ENCODE data around the gene TGFBR3. TPM values are rescaled to one million over a fixed set of nuclear protein-coding genes. Genes with fewer than 3 reads are reported as not detected.

TGFBR3 gene
- total RNA-seq, 1 experiment from 2014 or later = 7.7 TPM

DNA sequence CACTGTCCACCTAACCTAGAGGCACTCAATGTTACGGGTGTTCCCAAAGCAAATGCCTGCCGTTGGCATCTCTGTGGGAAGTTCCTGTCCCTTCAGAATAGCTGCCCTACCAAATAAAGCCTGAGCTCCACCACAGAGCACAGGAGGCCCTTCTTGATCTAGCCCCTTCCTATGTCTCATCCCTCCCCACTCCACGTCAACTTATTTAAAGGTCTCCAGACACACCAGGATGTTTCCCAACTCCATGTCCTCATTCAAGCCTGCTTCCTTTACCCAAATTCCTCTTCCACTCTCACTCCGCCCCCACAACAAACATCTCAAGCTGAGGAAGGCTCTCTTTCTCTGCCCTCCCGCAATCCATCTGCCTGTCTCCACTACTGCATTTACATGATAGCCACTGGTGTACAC is 87.7 kb downstream of the TGFBR3 start:
- no peaks in the 10 kb centered on the region for H3K36me3 ChIP-seq
- DNase-seq = no peak
- 0 out of 2 replicates have a peak, but pooled peaks cover 3% of the 10 kb centered on the region for H3K9me3 ChIP-seq (replicated peaks)
- H3K4me3 ChIP-seq = no peak overlapping the region
- no peak overlapping the region for H3K27ac ChIP-seq
- H3K27me3 ChIP-seq = no peaks in the 10 kb centered on the region
- peaks cover 2% of the 10 kb centered on the region; the same call in 1 of the 2 replicates for H3K4me1 ChIP-seq

DNA sequence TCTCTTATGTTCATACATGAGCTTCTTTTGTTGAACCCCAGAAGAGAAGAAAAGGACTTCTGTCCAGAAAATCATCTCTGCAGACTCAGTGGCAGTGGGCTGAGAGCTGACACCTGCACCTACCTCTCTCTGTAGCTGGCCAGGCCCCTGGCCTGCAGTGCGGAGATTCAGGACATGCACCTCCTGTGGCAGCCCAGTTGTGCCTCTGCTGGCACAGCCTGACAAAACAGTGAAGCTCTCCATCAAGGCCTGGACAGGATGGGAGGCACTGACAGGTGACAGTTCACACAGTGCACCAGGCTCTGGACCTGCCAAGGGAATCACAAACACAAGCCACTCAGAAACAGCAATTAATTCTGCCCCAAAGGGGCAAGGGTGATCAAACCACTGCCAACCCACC is 88.8 kb downstream of the TGFBR3 start:
- no peaks in the 10 kb centered on the region for H3K27me3 ChIP-seq
- H3K4me1 ChIP-seq = peaks cover 13% of the 10 kb centered on the region
- DNase-seq = no peak
- H3K9me3 ChIP-seq (replicated peaks) = 0 out of 2 replicates have a peak, but pooled peaks cover 3% of the 10 kb centered on the region
- H3K4me3 ChIP-seq = no peak overlapping the region
- no peak overlapping the region for H3K27ac ChIP-seq
- H3K36me3 ChIP-seq = no peaks in the 10 kb centered on the region

DNA sequence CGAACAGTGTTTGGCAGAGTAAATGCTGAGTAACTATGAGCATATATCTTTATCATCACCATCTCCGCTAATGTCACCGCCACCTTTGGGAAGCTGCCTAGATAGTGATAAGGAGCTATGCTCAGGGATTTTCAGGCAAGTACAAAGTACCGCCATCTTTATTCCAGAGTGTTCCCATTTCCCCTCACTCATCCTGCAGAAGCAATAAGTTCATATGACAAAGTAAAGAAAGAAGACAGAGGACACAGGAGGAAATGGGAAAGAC is 89.6 kb downstream of the TGFBR3 start:
- no peak for DNase-seq
- peaks cover 21% of the 10 kb centered on the region for H3K4me1 ChIP-seq
- H3K27me3 ChIP-seq = no peaks in the 10 kb centered on the region
- H3K27ac ChIP-seq = no peak overlapping the region
- 0 out of 2 replicates have a peak, but pooled peaks cover 3% of the 10 kb centered on the region for H3K9me3 ChIP-seq (replicated peaks)
- no peaks in the 10 kb centered on the region for H3K36me3 ChIP-seq
- no peak overlapping the region for H3K4me3 ChIP-seq

DNA sequence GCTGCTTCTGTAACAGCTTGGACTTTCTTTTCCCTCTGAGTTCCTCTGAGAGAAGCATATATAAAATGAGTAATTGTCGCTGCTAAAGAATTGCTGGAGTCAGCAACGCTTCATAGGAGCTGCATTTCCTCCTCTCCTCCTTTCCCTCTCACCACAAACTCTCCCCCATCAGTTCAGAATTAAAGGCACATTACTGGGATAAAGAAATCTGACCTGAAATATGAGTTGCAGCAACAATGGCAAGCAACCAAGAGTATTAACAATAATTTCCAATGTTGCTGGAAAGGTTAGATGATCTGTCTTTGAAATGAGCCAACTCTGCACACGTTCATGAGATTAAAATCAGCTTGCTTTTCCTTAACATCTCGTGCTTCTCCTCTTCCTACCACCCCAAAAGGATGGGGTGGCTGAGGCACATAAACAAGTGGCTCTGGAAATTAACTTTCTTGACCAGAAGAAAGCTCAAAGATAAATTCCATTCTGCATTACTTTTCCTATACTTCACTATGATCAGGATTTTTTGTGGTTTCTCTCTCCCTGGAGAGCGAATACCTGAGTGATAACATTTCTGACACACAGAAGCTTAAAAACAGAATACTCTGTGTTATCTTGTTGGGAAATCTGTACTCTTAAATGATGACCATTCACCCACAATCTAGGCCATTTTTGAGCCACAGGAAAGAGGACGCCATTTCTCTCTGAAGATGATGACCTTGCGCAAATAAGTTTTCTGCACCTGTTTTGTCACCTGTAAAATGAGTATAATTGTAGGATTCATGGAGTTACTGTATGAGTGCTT is 90.2 kb downstream of the TGFBR3 start:
- H3K4me1 ChIP-seq = peaks cover 24% of the 10 kb centered on the region
- no peaks in the 10 kb centered on the region for H3K36me3 ChIP-seq
- no peak overlapping the region for H3K4me3 ChIP-seq
- 0 out of 2 replicates have a peak, but pooled peaks cover 3% of the 10 kb centered on the region for H3K9me3 ChIP-seq (replicated peaks)
- no peaks in the 10 kb centered on the region for H3K27me3 ChIP-seq
- no peak overlapping the region for H3K27ac ChIP-seq
- no peak for DNase-seq

DNA sequence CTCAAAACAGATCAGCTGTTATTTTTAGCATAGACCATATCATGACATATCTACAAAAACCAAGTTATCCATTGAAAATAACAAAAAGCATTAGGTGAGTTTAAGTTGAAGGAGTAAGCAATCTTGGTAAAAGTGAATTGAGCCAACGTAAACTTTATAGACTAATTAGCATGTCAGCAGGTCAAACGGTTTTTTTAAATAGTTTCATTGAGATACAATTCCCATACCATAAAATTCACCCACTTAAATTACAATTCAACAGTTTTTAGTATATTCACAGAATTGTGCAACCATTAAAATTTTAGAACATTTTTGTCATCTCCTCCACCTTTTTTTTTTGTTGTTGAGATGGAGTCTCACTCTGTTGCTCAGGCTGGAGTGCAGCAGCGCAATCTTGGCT is 92.1 kb downstream of the TGFBR3 start:
- no peak for DNase-seq
- Histone ChIP-seq H3K4me3 (no peak overlapping the region), H3K9me3 (replicated peaks) (0 out of 2 replicates have a peak, but pooled peaks cover 3% of the 10 kb centered on the region), H3K4me1 (peaks cover 36% of the 10 kb centered on the region), H3K27ac (no peak overlapping the region), H3K27me3 (no peaks in the 10 kb centered on the region), H3K36me3 (no peaks in the 10 kb centered on the region)

DNA sequence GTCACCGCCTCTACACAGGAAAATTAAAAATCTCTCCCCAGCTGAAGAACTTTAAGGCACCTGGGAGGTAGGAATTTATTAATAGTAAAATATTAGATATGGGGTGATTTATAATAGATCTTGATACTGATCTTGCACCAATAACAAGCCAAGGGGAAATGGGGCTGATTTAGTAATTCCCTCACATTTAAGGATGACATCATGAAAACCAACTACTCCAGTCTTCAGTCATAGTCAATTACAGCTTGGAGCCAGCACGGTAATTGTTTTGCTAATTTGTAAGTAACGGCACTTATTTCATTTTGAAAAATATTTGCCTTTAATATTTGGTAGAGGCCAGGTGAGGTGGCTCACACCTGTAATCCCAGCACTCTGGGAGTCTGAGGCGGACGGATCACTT is 92.8 kb downstream of the TGFBR3 start:
- no peak overlapping the region for H3K4me3 ChIP-seq
- no peak overlapping the region for H3K27ac ChIP-seq
- no peaks in the 10 kb centered on the region for H3K27me3 ChIP-seq
- H3K9me3 ChIP-seq (replicated peaks) = 0 out of 2 replicates have a peak, but pooled peaks cover 3% of the 10 kb centered on the region
- no peaks in the 10 kb centered on the region for H3K36me3 ChIP-seq
- no peak for DNase-seq
- peaks cover 36% of the 10 kb centered on the region for H3K4me1 ChIP-seq

DNA sequence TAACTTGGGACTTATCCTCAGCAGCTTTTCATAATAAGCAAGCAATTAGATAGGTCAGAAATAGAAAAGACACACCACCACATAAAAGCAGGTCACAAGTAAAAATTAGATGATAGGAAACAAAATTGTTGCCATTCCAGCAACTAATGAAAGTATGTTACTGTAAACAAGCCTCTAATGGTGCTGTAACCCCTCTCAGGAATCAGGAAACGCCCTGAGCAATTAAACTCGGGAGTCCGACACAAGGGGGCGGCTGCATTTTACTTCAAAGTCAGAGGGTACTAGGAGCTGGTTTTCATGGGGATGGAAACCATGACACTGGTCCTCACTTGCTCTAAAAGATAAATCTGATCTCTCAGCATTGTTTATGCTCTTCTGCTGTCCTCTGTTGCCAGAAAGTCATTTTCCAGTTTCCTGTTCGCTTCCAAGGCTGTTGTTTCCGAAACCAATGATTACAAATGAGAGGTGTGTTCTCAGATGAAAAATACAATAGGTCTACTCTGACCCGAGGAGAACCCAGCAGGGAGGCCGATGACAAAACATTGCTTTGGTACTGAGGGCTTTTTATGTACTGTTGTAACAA is 93.4 kb downstream of the TGFBR3 start:
- DNase-seq = peak; percentile 22 to 52

DNA sequence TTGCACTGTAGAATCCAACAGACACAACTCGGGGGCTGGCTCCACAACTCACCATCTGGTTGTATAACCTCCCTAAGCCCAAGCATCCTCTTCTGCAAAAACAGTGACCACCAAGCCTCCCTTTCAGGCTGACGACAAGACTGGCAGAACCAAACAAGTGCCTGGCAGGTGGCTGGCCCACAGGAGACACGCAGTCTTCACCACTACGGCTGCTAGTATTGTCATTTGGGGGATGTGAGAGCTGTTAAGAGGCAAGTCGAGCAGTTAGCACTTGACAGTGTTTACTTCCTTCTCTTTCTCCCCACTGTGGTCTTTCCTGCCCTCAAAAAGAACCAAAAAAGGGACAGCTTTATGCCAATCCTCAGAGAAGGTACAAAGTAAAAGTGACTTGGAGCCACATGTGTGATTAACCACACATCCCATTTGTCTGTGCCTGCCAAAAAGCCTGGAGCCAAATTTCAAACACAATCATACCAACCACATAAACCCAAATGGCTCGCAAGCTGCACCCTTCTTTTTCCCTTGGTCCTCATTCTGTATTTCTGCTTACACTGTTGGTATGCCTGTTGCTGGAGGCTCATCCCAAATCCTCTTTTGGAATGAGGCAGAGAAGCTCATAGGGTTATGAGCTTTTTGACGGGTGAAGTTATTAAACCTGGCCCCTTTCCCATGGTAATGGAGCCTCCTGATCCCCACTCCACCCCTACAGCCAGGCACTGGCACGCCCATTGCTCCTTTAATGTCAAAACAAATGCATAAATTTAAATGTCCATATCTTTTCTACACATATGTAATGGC is 94.1 kb downstream of the TGFBR3 start:
- peak; percentile 43 to 65 for DNase-seq
- Histone ChIP-seq H3K9me3 (replicated peaks) (0 out of 2 replicates have a peak, but pooled peaks cover 3% of the 10 kb centered on the region), H3K36me3 (no peaks in the 10 kb centered on the region), H3K27ac (peak overlapping the region; percentile 63), H3K4me1 (peaks cover 36% of the 10 kb centered on the region), H3K27me3 (no peaks in the 10 kb centered on the region), H3K4me3 (no peak overlapping the region)

More for the DNA sequence above, 93.4 kb downstream of the TGFBR3 start:
- H3K4me1 ChIP-seq = peaks cover 36% of the 10 kb centered on the region
- H3K9me3 ChIP-seq (replicated peaks) = 0 out of 2 replicates have a peak, but pooled peaks cover 3% of the 10 kb centered on the region
- no peaks in the 10 kb centered on the region for H3K36me3 ChIP-seq
- H3K4me3 ChIP-seq = no peak overlapping the region
- H3K27ac ChIP-seq = no peak overlapping the region
- no peaks in the 10 kb centered on the region for H3K27me3 ChIP-seq

DNA sequence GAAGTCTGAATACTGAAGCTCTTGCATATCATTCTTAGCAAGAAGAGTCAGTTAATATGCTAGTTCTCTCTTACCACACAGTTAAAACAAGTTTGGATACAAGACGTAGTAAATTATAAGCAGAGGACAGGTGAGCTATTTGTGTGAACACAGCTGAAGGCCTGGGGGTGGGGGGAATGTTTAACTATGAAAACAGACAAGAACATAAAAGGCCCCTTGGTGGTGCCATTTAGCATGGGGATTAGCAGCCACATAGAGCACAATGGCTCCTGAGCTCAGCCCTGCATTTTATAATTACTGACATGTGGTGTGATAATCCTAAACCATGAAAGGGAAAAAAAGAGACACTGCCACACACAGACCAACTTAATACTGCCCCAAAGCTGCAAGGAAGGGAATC is 94.8 kb downstream of the TGFBR3 start:
- Histone ChIP-seq H3K4me1 (peaks cover 36% of the 10 kb centered on the region), H3K9me3 (replicated peaks) (0 out of 2 replicates have a peak, but pooled peaks cover 3% of the 10 kb centered on the region), H3K4me3 (no peak overlapping the region), H3K36me3 (no peaks in the 10 kb centered on the region), H3K27me3 (no peaks in the 10 kb centered on the region), H3K27ac (peak overlapping the region; percentile 63)
- DNase-seq = peak; percentile 92 to 96

DNA sequence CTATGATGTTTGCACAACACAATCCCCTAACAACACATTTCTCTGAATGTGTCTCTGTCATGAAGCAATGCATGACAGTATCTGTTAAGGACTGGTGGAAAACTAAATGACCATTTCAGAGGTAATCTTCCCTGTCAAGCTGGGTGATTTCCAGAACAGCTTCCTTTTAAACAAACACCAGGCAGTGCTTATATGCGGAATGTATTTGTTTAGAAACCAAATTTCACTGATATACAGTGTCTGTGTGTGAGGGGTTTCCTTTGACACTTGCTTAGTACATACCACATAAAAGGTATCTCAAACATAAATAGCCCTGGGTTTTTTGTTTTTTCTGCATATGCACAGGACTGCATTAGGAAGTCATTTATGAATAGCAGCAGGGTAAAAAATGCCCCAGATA is 95.6 kb downstream of the TGFBR3 start:
- no peak overlapping the region; the same call in 1 of the 2 replicates for H3K27ac ChIP-seq
- H3K4me1 ChIP-seq = peaks cover 36% of the 10 kb centered on the region
- H3K9me3 ChIP-seq (replicated peaks) = 0 out of 2 replicates have a peak, but pooled peaks cover 3% of the 10 kb centered on the region
- no peak overlapping the region for H3K4me3 ChIP-seq
- peak in 1 of 2 experiments; percentile 30 for DNase-seq
- H3K36me3 ChIP-seq = no peaks in the 10 kb centered on the region
- H3K27me3 ChIP-seq = no peaks in the 10 kb centered on the region

DNA sequence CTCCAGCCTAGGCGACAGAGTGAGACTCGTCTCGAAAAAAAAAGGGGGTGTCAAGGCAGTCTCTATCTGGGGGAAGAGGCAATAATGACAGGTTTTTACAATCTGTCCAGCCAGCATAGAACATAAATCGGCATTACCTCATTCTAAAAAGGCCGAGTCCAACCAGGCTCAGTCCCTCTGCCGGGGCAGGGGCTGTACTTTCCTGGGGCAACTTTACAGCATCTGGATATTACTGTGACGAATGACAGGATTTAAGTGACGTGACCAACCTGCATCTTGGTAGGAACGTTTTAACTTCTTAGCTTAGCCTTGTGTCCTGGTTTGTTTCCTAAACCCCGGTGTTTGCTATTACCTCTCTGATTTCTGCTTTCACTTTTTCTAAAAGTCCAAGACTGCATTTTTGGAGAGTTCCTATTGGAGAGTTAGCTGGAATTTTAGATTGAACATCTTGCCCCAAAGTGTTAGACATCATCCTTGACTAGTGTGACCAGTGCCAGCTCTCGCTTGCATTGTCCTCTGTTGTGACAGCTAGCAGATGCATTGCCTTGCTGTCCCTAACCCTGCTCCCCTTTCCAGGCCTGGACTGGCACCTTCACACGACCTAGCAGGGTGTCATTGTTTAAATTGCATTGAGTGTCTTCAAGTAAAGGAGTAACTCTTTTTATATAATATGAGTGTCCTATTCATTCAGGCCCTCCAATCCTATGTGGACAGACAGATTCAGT is 96.5 kb downstream of the TGFBR3 start:
- Histone ChIP-seq H3K4me1 (peaks cover 36% of the 10 kb centered on the region), H3K27me3 (no peaks in the 10 kb centered on the region), H3K36me3 (no peaks in the 10 kb centered on the region), H3K4me3 (no peak overlapping the region), H3K27ac (no peak overlapping the region), H3K9me3 (replicated peaks) (no peaks in the 10 kb centered on the region)
- no peak for DNase-seq

DNA sequence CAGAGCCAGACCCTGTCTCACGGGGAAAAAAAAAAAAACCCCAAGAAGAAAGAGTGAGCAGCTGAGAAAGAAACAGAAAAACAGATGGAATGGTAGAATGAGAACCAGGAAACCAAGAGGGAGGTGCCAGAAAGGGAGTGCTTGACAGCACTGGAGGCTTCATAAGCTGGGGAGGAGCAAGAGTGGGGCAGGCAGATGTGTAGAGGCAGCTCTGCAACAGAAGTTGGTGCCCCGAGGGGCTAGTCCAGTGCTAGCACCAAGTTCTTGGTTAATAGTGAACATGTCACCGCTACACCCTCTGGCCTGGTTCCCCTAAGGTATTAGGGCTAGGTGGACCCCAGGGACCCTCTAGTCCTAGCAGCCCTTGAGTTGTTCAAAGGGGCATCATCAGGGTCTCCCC is 98.0 kb downstream of the TGFBR3 start:
- peaks cover 31% of the 10 kb centered on the region for H3K4me1 ChIP-seq
- DNase-seq = no peak
- H3K4me3 ChIP-seq = no peak overlapping the region
- H3K36me3 ChIP-seq = no peaks in the 10 kb centered on the region
- no peaks in the 10 kb centered on the region for H3K27me3 ChIP-seq
- H3K9me3 ChIP-seq (replicated peaks) = no peaks in the 10 kb centered on the region
- no peak overlapping the region for H3K27ac ChIP-seq

DNA sequence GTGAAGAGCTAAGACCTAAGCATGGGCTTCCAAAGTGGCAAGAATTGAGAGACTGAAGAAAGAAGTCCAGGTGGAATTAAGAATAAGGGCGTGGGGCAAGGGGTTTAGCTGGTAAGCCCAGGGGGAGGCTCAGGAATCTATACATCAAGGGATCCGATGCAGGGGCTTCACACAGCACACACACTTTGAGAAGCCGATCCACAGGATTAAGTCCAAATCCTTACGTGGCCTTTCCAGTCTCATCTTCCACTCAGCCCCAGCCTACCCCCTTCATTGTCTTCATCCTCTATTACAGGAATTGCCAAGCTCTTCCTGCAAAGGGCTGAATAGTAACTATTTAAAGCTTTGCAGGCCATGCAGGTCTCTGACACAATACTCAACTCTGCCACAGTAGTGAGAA is 101.3 kb downstream of the TGFBR3 start:
- DNase-seq = no peak
- Histone ChIP-seq H3K4me1 (peaks cover 9% of the 10 kb centered on the region), H3K36me3 (no peaks in the 10 kb centered on the region), H3K4me3 (no peak overlapping the region), H3K9me3 (replicated peaks) (no peaks in the 10 kb centered on the region), H3K27ac (no peak overlapping the region), H3K27me3 (no peaks in the 10 kb centered on the region)

DNA sequence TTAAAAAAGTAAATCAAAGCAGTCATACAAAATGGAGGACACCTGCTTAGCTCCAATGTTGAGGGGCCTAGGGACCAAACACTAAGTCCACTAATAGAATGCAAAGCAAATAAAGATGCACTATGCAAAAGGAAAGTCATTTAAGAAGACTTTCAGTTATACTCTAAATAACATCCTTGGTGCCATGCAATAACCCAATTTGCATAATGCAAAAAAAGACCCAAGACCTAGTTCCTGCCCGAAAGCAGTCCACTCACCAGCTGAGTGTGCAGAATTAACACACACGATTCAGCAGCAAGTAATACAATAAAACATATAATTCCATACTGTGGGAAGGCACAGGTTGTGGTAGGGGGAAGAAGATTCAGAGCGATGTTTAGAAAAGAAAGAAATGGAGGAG is 101.8 kb downstream of the TGFBR3 start:
- Histone ChIP-seq H3K9me3 (replicated peaks) (no peaks in the 10 kb centered on the region), H3K36me3 (no peaks in the 10 kb centered on the region), H3K4me3 (no peak overlapping the region), H3K27me3 (no peaks in the 10 kb centered on the region), H3K27ac (no peak overlapping the region), H3K4me1 (peaks cover 13% of the 10 kb centered on the region)
- no peak for DNase-seq
